Nephron (organoid): ENCODE data around the gene C10orf143.

ENCODE experiments used
- H3K27ac Mint-ChIP-seq, 3 experiments: 2 replicates each; pipeline ENCODE4 v1.8.0; 2020; ENCODE audit warnings: mixed read lengths in 3 of 3, mild to moderate bottlenecking in 2 of 3, moderate library complexity in 1 of 3
- H3K27me3 Mint-ChIP-seq: 2 replicates; pipeline ENCODE4 v1.8.0; 2021; ENCODE audit warnings: low read depth, mild to moderate bottlenecking, moderate library complexity, mixed read lengths
- H3K36me3 Mint-ChIP-seq: 2 replicates; pipeline ENCODE4 v1.8.0; 2020; ENCODE audit warnings: low read depth, mixed read lengths
- H3K4me1 Mint-ChIP-seq: 2 replicates; pipeline ENCODE4 v1.8.0; 2020; ENCODE audit warnings: mixed read lengths
- H3K4me3 Mint-ChIP-seq, 3 experiments: 2 replicates each; pipeline ENCODE4 v1.8.0; 2020; ENCODE audit warnings: mild to moderate bottlenecking in 3 of 3, mixed read lengths in 3 of 3, moderate library complexity in 2 of 3
- H3K9me3 Mint-ChIP-seq: 2 replicates; pipeline ENCODE4 v1.8.0; 2020; ENCODE audit warnings: mixed read lengths
- CTCF ChIP-seq, 3 experiments: fragments of 200-600 bp; sonication (generic); IDR thresholded peaks; one replicate each; pipeline ENCODE4 v1.5.0; 2021; ENCODE audit warnings: antibody characterized with exemption in 3 of 3; ENCODE audit not compliant: unreplicated experiment in 3 of 3

C10orf143 gene

GRCh38 chr10:130049244-130049643 is 61.4 kb downstream of the C10orf143 start:
- Mint-ChIP-seq H3K4me3 (no peak overlapping the region), H3K27ac (no peak overlapping the region), H3K27me3 (peaks cover 16% of the 10 kb centered on the region), H3K9me3 (peaks cover 6% of the 10 kb centered on the region), H3K4me1 (no peaks in the 10 kb centered on the region), H3K36me3 (no peaks in the 10 kb centered on the region)
- TF ChIP-seq CTCF (IDR thresholded peaks at IDR 0.05; ENCODE audit: unreplicated experiment in 3 of 3): no peak

GRCh38 chr10:130048081-130048480 is 62.5 kb downstream of the C10orf143 start:
- no peak overlapping the region for H3K27ac Mint-ChIP-seq
- H3K36me3 Mint-ChIP-seq: no peaks in the 10 kb centered on the region
- no peaks in the 10 kb centered on the region for H3K4me1 Mint-ChIP-seq
- no peak overlapping the region for H3K4me3 Mint-ChIP-seq
- H3K9me3 Mint-ChIP-seq: peaks cover 6% of the 10 kb centered on the region
- peaks cover 28% of the 10 kb centered on the region for H3K27me3 Mint-ChIP-seq
- no peak for TF ChIP-seq CTCF (IDR thresholded peaks at IDR 0.05; ENCODE audit: unreplicated experiment in 3 of 3)

- TF ChIP-seq CTCF (IDR thresholded peaks at IDR 0.05; ENCODE audit: unreplicated experiment in 3 of 3): no peak
- H3K4me1 Mint-ChIP-seq: no peaks in the 10 kb centered on the region
- H3K27ac Mint-ChIP-seq: peak overlapping the region in 1 of 3 experiments; percentile 22
- peaks cover 34% of the 10 kb centered on the region for H3K27me3 Mint-ChIP-seq
- peaks cover under 1% of the 10 kb centered on the region for H3K9me3 Mint-ChIP-seq
- no peak overlapping the region for H3K4me3 Mint-ChIP-seq
- no peaks in the 10 kb centered on the region for H3K36me3 Mint-ChIP-seq
Measured at GRCh38 chr10:130047336-130047735, 63.3 kb downstream of the C10orf143 start.

GRCh38 chr10:130046591-130046990 is 64.0 kb downstream of the C10orf143 start:
- peaks cover 36% of the 10 kb centered on the region for H3K27me3 Mint-ChIP-seq

GRCh38 chr10:130045801-130046321 is 64.8 kb downstream of the C10orf143 start:
- no peak overlapping the region for H3K4me3 Mint-ChIP-seq
- H3K27ac Mint-ChIP-seq: no peak overlapping the region
- no peaks in the 10 kb centered on the region for H3K4me1 Mint-ChIP-seq
- H3K9me3 Mint-ChIP-seq: no peaks in the 10 kb centered on the region
- peaks cover 36% of the 10 kb centered on the region for H3K27me3 Mint-ChIP-seq
- no peaks in the 10 kb centered on the region for H3K36me3 Mint-ChIP-seq
- no peak for TF ChIP-seq CTCF (IDR thresholded peaks at IDR 0.05; ENCODE audit: unreplicated experiment in 3 of 3)

More at GRCh38 chr10:130046591-130046990, 64.0 kb downstream of the C10orf143 start:
- no peak overlapping the region for H3K27ac Mint-ChIP-seq
- no peak for TF ChIP-seq CTCF (IDR thresholded peaks at IDR 0.05; ENCODE audit: unreplicated experiment in 3 of 3)
- H3K36me3 Mint-ChIP-seq: no peaks in the 10 kb centered on the region
- H3K4me3 Mint-ChIP-seq: no peak overlapping the region
- no peaks in the 10 kb centered on the region for H3K9me3 Mint-ChIP-seq
- no peaks in the 10 kb centered on the region for H3K4me1 Mint-ChIP-seq

GRCh38 chr10:130045091-130045652 is 65.5 kb downstream of the C10orf143 start:
- Mint-ChIP-seq H3K4me1 (no peaks in the 10 kb centered on the region), H3K36me3 (no peaks in the 10 kb centered on the region), H3K4me3 (no peak overlapping the region), H3K27ac (no peak overlapping the region), H3K27me3 (peaks cover 36% of the 10 kb centered on the region), H3K9me3 (no peaks in the 10 kb centered on the region)
- TF ChIP-seq CTCF (IDR thresholded peaks at IDR 0.05; ENCODE audit: unreplicated experiment in 3 of 3): peak in 1 of 3 experiments; percentile 19
